Kidney (tissue), 14 donors: ENCODE data around the gene LARP1. TPM values are rescaled to one million over a fixed set of nuclear protein-coding genes. Genes with fewer than 3 reads are reported as not detected.

Experiments
- DNase-seq, 5 donors: peaks; one replicate each; pipeline ENCODE4 v3.0.0-alpha.2; 2013 to 2020
- FAIRE-seq: peaks from 2 replicates; lab custom pipeline; 2012; peaks lifted over from hg19 to GRCh38; lab: Jason Lieb, UNC
- H3K27ac ChIP-seq, 2 donors: one replicate each; pipeline ENCODE4 v1.7.0; 2013; ENCODE audit warnings: low read depth in 2 of 2, low read length in 2 of 2, inconsistent platforms in 1 of 2
- H3K27me3 ChIP-seq: one replicate; pipeline ENCODE4 v1.7.1; 2013; ENCODE audit warnings: low read length, inconsistent platforms; ENCODE audit not compliant: control insufficient read depth, insufficient read depth
- H3K36me3 ChIP-seq, 3 donors: one replicate each; pipeline versions ENCODE4 v1.7.0 to v1.7.1; 2013; ENCODE audit warnings: low read length in 3 of 3, control low read depth in 1 of 3, inconsistent platforms in 1 of 3; ENCODE audit not compliant: insufficient read depth in 3 of 3, control insufficient read depth in 2 of 3
- H3K4me1 ChIP-seq, 3 donors: one replicate each; pipeline versions ENCODE4 v1.7.0 to v1.7.1; 2013; ENCODE audit warnings: low read length in 3 of 3, inconsistent platforms in 1 of 3, low read depth in 1 of 3; ENCODE audit not compliant: control insufficient read depth in 2 of 3, insufficient read depth in 2 of 3
- H3K4me3 ChIP-seq, 3 donors: one replicate each; pipeline versions ENCODE4 v1.7.0 to v1.8.1; 2013; ENCODE audit warnings: low read length in 3 of 3, control low read depth in 1 of 3, inconsistent platforms in 1 of 3
- H3K9ac ChIP-seq, 3 donors: one replicate each; pipeline versions ENCODE4 v1.7.0 to v1.7.1; 2013; ENCODE audit warnings: low read length in 3 of 3, control low read depth in 1 of 3, inconsistent platforms in 1 of 3
- H3K9me3 ChIP-seq, 3 donors: one replicate each; pipeline versions ENCODE4 v1.7.0 to v1.7.1; 2013; ENCODE audit warnings: low read length in 3 of 3, control low read depth in 1 of 3, inconsistent platforms in 1 of 3; ENCODE audit not compliant: control insufficient read depth in 2 of 3, insufficient read depth in 1 of 3
- intact Hi-C: fragments of 100-400 bp; cut with DNase I; formaldehyde crosslinking; loops from one replicate; pipeline ENCODE4 v1.11.1; 2022
- polyA plus RNA-seq: library from polyadenylated mRNA; stranded (reverse); fragments of 350-450 nt; fragmentation: Illumina TruSeq; extraction: RNeasy Lipid Tissue Mini Kit (QIAGEN cat#74804); gene quantifications from one replicate; pipeline ENCODE4 v1.2.3, GENCODE V29; 2014; ENCODE audit warnings: low read depth, low replicate concordance; ENCODE audit not compliant: insufficient read depth
- total RNA-seq: library from RNA; stranded (reverse); fragmentation: NEBNext Ultra II Directional; extraction: Animal tissue kit (Norgen Biotek cat#: 25700); gene quantifications from one replicate; pipeline ENCODE4 v1.2.1, GENCODE V29; 2021
- TF ChIP-seq, protein P1 (sequence below): IDR thresholded peaks from 3 replicates; pipeline ENCODE4 v1.5.1; 2012; ENCODE audit warnings: mild to moderate bottlenecking, moderate library complexity, borderline replicate concordance; ENCODE audit not compliant: insufficient read depth; ENCODE audit errors: extremely low read depth
- donor health status: control.
- donor health status: control.
- donor health status: control.
- donor health status: control.
- donor health status: control.
- donor health status: DM: yes; HTN: yes; CAD: no.
- donor health status: Normal renal cell carcinoma (clear cell type).

The LARP1 gene
- total and polyA plus RNA-seq, 2 donors from 2014 or later = 25.2 to 155 TPM

DNA sequence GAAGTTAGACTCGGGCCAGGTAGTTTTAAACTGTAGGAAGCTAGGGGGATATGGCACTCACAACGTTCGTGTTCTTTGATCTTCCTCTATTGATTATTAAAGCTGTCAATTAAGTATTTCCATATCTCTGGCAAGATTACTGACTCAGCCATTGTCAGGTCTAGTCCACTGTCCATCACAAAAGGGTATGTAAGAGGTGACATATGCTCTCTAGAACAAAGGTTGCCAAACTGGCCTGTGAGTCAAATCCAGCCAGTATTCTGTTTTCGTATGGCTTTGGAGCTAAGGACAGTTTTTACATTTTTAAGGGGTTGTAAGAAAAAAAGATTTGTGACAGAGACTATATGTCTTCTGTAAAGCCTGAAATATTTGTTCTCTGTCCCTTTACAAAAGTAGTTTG, 51.0 kb downstream of the LARP1 start:
- H3K4me1 ChIP-seq = no peaks in the 10 kb centered on the region
- no peak for FAIRE-seq

DNA sequence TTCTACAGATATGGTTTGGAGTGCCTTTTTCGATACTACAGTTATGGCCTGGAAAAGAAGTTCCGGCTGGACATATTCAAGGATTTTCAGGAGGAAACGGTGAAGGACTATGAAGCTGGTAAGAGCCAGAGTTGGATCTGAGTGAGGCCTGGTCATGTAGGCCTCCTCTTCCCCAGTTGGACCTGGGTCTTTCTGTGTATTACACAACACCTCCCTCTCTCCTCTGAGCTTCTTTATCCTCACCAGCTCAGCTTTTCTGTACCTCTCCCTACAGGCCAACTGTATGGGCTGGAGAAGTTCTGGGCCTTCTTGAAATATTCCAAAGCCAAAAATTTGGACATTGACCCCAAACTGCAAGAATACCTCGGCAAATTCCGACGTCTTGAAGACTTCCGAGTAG, 56.1 kb downstream of the LARP1 start:
- H3K27me3 ChIP-seq = no peaks in the 10 kb centered on the region
- H3K4me1 ChIP-seq = peaks cover 0 to 11% (median 8%) of the 10 kb centered on the region in 3 donors
- H3K36me3 ChIP-seq = peaks cover 12 to 59% (median 33%) of the 10 kb centered on the region in 3 donors
- H3K27ac ChIP-seq = no peak overlapping the region
- intact Hi-C loops = loop anchor here (5.0 kb wide), 1 partner anchor 159 kb away; no protein-coding TSS in a partner anchor
- FAIRE-seq (no peak), DNase-seq (no peak)
- TF ChIP-seq, protein P1, sequence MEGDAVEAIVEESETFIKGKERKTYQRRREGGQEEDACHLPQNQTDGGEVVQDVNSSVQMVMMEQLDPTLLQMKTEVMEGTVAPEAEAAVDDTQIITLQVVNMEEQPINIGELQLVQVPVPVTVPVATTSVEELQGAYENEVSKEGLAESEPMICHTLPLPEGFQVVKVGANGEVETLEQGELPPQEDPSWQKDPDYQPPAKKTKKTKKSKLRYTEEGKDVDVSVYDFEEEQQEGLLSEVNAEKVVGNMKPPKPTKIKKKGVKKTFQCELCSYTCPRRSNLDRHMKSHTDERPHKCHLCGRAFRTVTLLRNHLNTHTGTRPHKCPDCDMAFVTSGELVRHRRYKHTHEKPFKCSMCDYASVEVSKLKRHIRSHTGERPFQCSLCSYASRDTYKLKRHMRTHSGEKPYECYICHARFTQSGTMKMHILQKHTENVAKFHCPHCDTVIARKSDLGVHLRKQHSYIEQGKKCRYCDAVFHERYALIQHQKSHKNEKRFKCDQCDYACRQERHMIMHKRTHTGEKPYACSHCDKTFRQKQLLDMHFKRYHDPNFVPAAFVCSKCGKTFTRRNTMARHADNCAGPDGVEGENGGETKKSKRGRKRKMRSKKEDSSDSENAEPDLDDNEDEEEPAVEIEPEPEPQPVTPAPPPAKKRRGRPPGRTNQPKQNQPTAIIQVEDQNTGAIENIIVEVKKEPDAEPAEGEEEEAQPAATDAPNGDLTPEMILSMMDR = no peak
- H3K9me3 ChIP-seq = no peaks in the 10 kb centered on the region
- H3K9ac ChIP-seq = no peak overlapping the region
- H3K4me3 ChIP-seq = no peak overlapping the region

More for the DNA sequence above, 51.0 kb downstream of the LARP1 start:
- intact Hi-C loops = no loop called here
- no peaks in the 10 kb centered on the region for H3K27me3 ChIP-seq
- H3K36me3 ChIP-seq = peaks cover 24 to 72% (median 58%) of the 10 kb centered on the region in 3 donors
- H3K4me3 ChIP-seq = no peak overlapping the region
- TF ChIP-seq, protein P1 = no peak
- no peak overlapping the region for H3K27ac ChIP-seq
- H3K9ac ChIP-seq = no peak overlapping the region
- H3K9me3 ChIP-seq = no peaks in the 10 kb centered on the region
- no peak for DNase-seq

DNA sequence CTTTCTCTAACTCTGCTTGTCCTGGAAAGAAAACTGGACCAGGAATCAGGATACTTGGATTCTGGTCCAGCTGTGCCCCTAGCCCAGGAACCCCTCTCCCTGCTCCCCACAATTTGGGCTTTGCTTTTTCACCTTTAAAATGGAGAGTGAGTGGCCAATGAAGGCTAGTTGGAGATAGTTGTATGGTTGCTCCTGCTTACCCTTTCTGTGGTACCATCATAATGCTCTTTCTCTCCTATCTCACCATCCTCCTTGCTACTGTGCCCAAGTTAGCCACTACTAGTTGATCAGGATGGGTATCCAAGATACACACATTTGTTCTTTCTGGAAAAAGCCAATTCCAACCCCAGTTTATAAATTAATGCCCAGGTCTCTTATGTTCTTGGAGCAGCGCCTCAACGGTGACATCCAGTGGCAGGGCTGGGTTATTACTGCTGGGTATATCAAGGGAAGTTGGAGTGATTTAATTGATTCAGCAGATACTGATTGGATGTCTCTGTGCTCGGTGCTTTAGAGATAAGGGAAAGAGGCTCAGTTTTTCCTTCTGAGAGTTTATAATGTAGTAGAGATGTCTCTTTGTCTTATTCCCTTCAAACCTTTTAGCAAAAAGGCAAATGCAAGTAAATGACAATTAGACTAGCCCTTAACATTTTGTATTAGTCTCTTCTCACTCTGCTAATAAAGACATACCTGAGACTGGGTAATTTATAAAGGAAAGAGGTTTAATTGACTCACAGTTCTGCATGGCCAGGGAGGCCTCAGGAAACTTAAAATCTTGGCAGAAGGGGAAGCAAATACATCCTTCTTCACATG, 56.7 kb downstream of the LARP1 start:
- FAIRE-seq = no peak

More for the DNA sequence above, 56.7 kb downstream of the LARP1 start:
- TF ChIP-seq, protein P1 = peak; percentile 76
- DNase-seq = peak in 3 of 5 donors; percentile 62 to 78 (median 65)
- no peaks in the 10 kb centered on the region for H3K27me3 ChIP-seq
- no peak overlapping the region for H3K9ac ChIP-seq
- H3K27ac ChIP-seq = no peak overlapping the region
- peaks cover 12 to 53% (median 36%) of the 10 kb centered on the region in 3 donors for H3K36me3 ChIP-seq
- peaks cover 0 to 11% (median 8%) of the 10 kb centered on the region in 3 donors for H3K4me1 ChIP-seq
- intact Hi-C loops = loop anchor here (5.0 kb wide), 1 partner anchor 160 kb away; no protein-coding TSS in a partner anchor
- H3K4me3 ChIP-seq = no peak overlapping the region
- no peaks in the 10 kb centered on the region for H3K9me3 ChIP-seq
